22Rv1 (cell line): ENCODE data around the gene ERF.
A peak's percentile ranks its signal among the peaks of the same experiment; 100 is the strongest.

ENCODE experiments used
- CTCF ChIP-seq: fragments of 450-650 bp; IDR thresholded peaks from 2 replicates; pipeline ENCODE4 v1.5.1; 2017; ENCODE audit warnings: mild to moderate bottlenecking
- ZFX ChIP-seq: fragments of 450-650 bp; IDR thresholded peaks from 2 replicates; pipeline ENCODE4 v1.6.1; 2017; ENCODE audit warnings: antibody characterized with exemption, borderline replicate concordance

DNA sequence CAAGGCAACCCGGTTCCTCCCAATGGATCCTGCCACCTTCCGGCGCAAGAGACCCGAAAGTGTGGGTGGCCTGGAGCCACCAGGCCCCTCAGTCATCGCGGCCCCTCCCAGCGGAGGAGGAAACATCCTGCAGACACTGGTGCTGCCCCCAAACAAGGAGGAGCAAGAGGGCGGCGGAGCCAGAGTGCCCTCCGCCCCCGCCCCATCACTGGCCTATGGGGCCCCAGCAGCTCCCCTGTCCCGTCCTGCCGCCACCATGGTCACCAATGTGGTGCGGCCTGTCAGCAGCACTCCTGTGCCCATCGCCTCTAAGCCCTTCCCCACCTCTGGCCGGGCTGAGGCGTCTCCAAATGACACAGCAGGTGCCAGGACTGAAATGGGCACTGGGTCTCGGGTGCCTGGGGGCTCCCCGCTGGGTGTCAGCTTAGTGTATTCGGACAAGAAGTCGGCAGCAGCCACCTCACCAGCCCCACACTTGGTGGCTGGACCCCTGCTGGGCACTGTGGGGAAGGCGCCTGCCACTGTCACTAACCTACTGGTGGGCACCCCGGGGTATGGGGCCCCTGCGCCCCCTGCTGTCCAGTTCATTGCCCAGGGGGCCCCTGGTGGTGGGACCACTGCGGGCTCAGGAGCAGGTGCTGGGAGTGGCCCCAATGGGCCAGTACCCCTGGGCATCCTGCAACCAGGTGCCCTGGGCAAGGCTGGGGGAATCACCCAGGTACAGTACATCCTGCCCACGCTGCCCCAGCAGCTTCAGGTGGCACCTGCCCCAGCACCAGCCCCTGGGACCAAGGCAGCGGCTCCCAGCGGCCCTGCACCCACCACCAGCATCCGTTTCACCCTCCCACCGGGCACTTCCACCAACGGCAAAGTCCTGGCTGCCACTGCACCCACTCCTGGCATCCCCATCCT is 35.9 kb upstream of the ERF start:
- peak; percentile 58 for TF ChIP-seq CTCF
- no peak for TF ChIP-seq ZFX
